GM21515 (cell line): ENCODE results near the gene SLC4A8.

ENCODE experiments used
- ATAC-seq: cut with Tn5 transposase; IDR thresholded peaks from one replicate; pipeline ENCODE4 v1.9.1; 2021; ENCODE audit not compliant: unreplicated experiment

Gene SLC4A8

GRCh38 chr12:51549637-51550036 is 125.0 kb downstream of the SLC4A8 start:
- ATAC-seq, result no peak
